DMS53 treated with DMSO at 0.1 percent for 48 hours (cell line): ENCODE measurements around the gene TCF7.

Source experiments
- DNase-seq: peaks from one replicate; lab custom pipeline; 2025; ENCODE audit not compliant: unreplicated experiment; lab: John Stamatoyannopoulos, UW

Gene TCF7

GRCh38 chr5:134112726-134113362 lies 1.6 kb upstream of the TCF7 start:
- DNase-seq = no peak

GRCh38 chr5:134113363-134113889 lies 1.1 kb upstream of the TCF7 start:
- no peak for DNase-seq

- DNase-seq = peak; percentile 38
Observed at GRCh38 chr5:134114886-134115805, 665 bp downstream of the TCF7 start.

GRCh38 chr5:134115806-134116175 lies 1.3 kb downstream of the TCF7 start:
- DNase-seq = no peak

- no peak for DNase-seq
Observed at GRCh38 chr5:134116286-134116685, 1.8 kb downstream of the TCF7 start.

- no peak for DNase-seq
Observed at GRCh38 chr5:134116789-134117761, 2.6 kb downstream of the TCF7 start.

GRCh38 chr5:134118212-134118835 lies 3.8 kb downstream of the TCF7 start:
- no peak for DNase-seq

- no peak for DNase-seq
Observed at GRCh38 chr5:134119720-134120119, 5.2 kb downstream of the TCF7 start.

GRCh38 chr5:134120386-134121138 lies 6.1 kb downstream of the TCF7 start:
- DNase-seq = no peak

- DNase-seq = no peak
Observed at GRCh38 chr5:134122530-134122929, 8.0 kb downstream of the TCF7 start.

GRCh38 chr5:134123360-134123759 lies 8.9 kb downstream of the TCF7 start:
- no peak for DNase-seq

- DNase-seq = no peak
Observed at GRCh38 chr5:134124289-134125038, 10.0 kb downstream of the TCF7 start.

GRCh38 chr5:134125039-134126015 lies 10.8 kb downstream of the TCF7 start:
- no peak for DNase-seq

GRCh38 chr5:134127376-134127861 lies 12.9 kb downstream of the TCF7 start:
- no peak for DNase-seq

GRCh38 chr5:134127988-134128647 lies 13.6 kb downstream of the TCF7 start:
- no peak for DNase-seq

GRCh38 chr5:134128648-134128995 lies 14.1 kb downstream of the TCF7 start:
- no peak for DNase-seq
